HepG2 (cell line): Measurements from ENCODE around the gene OSBPL3. TPM values are rescaled to one million over a fixed set of nuclear protein-coding genes. Genes with fewer than 3 reads are reported as not detected.

Experiments
- ASH2L ChIP-seq: fragments of 300-600, 200-600 bp; sonication (generic); IDR thresholded peaks from 2 replicates; pipeline ENCODE4 v1.7.0; 2017; ENCODE audit warnings: low read depth, mild to moderate bottlenecking, moderate library complexity, mixed read lengths, low read length; ENCODE audit not compliant: insufficient read length
- BRCA1 ChIP-seq: sonication (generic); formaldehyde crosslinking; IDR thresholded peaks from 2 replicates; pipeline ENCODE4 v1.4.0; 2020; ENCODE audit warnings: missing genetic modification reagents
- HNRNPK ChIP-seq: fragments of 200-400 bp; formaldehyde crosslinking; IDR thresholded peaks from 2 replicates; pipeline ENCODE4 v1.6.1; 2018; ENCODE audit warnings: low read length, low read depth, moderate library complexity, mild to moderate bottlenecking; ENCODE audit not compliant: poor library complexity, severe bottlenecking
- IKZF4 ChIP-seq: sonication (generic); formaldehyde crosslinking; IDR thresholded peaks from 2 replicates; pipeline ENCODE4 v1.5.1; 2020; ENCODE audit warnings: borderline replicate concordance, mild to moderate bottlenecking, low read depth, missing genetic modification reagents; ENCODE audit errors: not compliant biosample characterization
- MIER2 ChIP-seq: IDR thresholded peaks from 2 replicates; pipeline ENCODE4 v1.6.1; 2016; ENCODE audit warnings: missing biosample characterization, missing genetic modification reagents
- NRL ChIP-seq: sonication (generic); formaldehyde crosslinking; IDR thresholded peaks from 2 replicates; pipeline ENCODE4 v1.5.0; 2020; ENCODE audit warnings: missing genetic modification reagents, mild to moderate bottlenecking, moderate library complexity, borderline replicate concordance
- PHF8 ChIP-seq: sonication (generic); formaldehyde crosslinking; IDR thresholded peaks from 2 replicates; pipeline ENCODE4 v1.5.0; 2020; ENCODE audit warnings: missing genetic modification reagents
- RAD51 ChIP-seq: fragments of 450-650 bp; IDR thresholded peaks from 2 replicates; pipeline ENCODE4 v1.6.1; 2016; ENCODE audit warnings: borderline replicate concordance
- ZMYM4 ChIP-seq: sonication (generic); formaldehyde crosslinking; IDR thresholded peaks from 2 replicates; pipeline ENCODE4 v1.8.1; 2023; ENCODE audit warnings: mild to moderate bottlenecking, missing genetic modification reagents
- ZNF160 ChIP-seq: sonication (generic); formaldehyde crosslinking; IDR thresholded peaks from 2 replicates; pipeline ENCODE4 v1.8.0; 2022; ENCODE audit warnings: mild to moderate bottlenecking, inconsistent platforms, missing genetic modification reagents
- ZNF30 ChIP-seq: sonication (generic); formaldehyde crosslinking; IDR thresholded peaks from 2 replicates; pipeline ENCODE4 v1.5.0; 2020; ENCODE audit warnings: mild to moderate bottlenecking, missing genetic modification reagents
- ZNF652 ChIP-seq: IDR thresholded peaks from 2 replicates; pipeline ENCODE4 v1.6.1; 2016; ENCODE audit warnings: low read depth, borderline replicate concordance
- ZNF670 ChIP-seq: sonication (generic); formaldehyde crosslinking; IDR thresholded peaks from 2 replicates; pipeline ENCODE4 v1.8.0; 2022; ENCODE audit warnings: mild to moderate bottlenecking, missing genetic modification reagents, borderline replicate concordance
- ZNF761 ChIP-seq: sonication (generic); formaldehyde crosslinking; conservative IDR thresholded peaks from 2 replicates; pipeline ENCODE4 v1.4.0; 2020; ENCODE audit warnings: mild to moderate bottlenecking, missing genetic modification reagents
- polyA plus RNA-seq, 8 experiments: library from polyadenylated mRNA; depleted of rRNA in 3 of 8; stranded (reverse) in 7 of 8; unstranded in 1 of 8; fragments of >200 nt; fragmentation: Illumina TruSeq in 4 of 8; extraction: Trizol in 4 of 8; gene quantifications; 2 replicates each; pipeline versions ENCODE4 v1.2.1 to v1.2.3, GENCODE V29; 2011 to 2016; ENCODE audit warnings: low read depth in 4 of 8, missing spikeins in 1 of 8, mixed read lengths in 1 of 8; ENCODE audit not compliant: insufficient read depth in 1 of 8
- total RNA-seq, 5 experiments: library from RNA; depleted of rRNA; stranded (reverse); fragments of >200 nt; fragmentation: Illumina TruSeq; extraction: Trizol; gene quantifications; 2 replicates each; pipeline ENCODE4 v1.2.3, GENCODE V29; 2016; ENCODE audit warnings: low read depth in 1 of 5
- TF ChIP-seq, protein P1 (sequence below): sonication (generic); formaldehyde crosslinking; IDR thresholded peaks from 2 replicates; pipeline ENCODE4 v1.4.0; 2020; ENCODE audit warnings: missing genetic modification reagents
- TF ChIP-seq, protein P2 (sequence below): sonication (generic); formaldehyde crosslinking; IDR thresholded peaks from 2 replicates; pipeline ENCODE4 v1.4.0; 2020; ENCODE audit warnings: missing genetic modification reagents
- TF ChIP-seq, protein P3 (sequence below): IDR thresholded peaks from 2 replicates; pipeline ENCODE4 v1.6.1; 2016; ENCODE audit warnings: control low read depth
- TF ChIP-seq, protein P4 (sequence below): sonication (generic); formaldehyde crosslinking; IDR thresholded peaks from 2 replicates; pipeline ENCODE4 v1.5.1; 2020; ENCODE audit warnings: missing genetic modification reagents, mild to moderate bottlenecking, borderline replicate concordance
- TF ChIP-seq, protein P5 (sequence below): sonication (generic); formaldehyde crosslinking; IDR thresholded peaks from 2 replicates; pipeline ENCODE4 v1.5.0; 2020; ENCODE audit warnings: mild to moderate bottlenecking, missing genetic modification reagents

Gene OSBPL3
- total and polyA plus RNA-seq, 2 of the 13 experiments (the other 11 are each of a cell fraction or from before 2014, with no cell fraction given): 8.8 to 28.9 TPM

DNA sequence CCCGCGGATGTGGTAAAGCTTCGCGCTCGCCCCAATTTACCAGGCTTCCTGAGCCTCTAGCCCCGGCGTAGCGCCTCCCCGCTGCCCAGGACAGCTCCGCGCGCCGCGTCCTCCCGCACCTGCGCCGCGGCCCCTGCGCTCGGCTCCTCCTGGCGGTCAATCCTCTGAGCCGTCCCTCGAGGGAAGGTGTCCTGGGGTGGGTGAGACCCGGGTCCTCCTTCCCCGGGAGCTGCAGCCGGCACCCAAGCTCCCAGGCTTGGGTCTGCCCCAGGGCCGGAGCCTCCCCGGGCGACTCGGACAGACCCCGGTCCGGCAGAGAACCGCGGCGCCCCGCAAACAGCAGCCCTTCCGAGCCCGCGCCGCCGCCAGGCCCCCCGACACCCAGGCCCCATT is 512 bp downstream of the OSBPL3 start (continued):
- TF ChIP-seq IKZF4 (no peak), ZNF761 (CRISPR knock-in tag) (0 out of 2 replicates have a peak, but pooled peaks have one; percentile 10), ZNF670 (CRISPR knock-in tag) (peak; percentile 65), NRL (CRISPR knock-in tag) (no peak), RAD51 (no peak), ZNF652 (no peak), HNRNPK (peak; percentile 65), PHF8 (peak; percentile 75), ASH2L (peak; percentile 63), BRCA1 (no peak), ZNF160 (no peak), MIER2 (no peak), ZNF30 (CRISPR knock-in tag) (no peak), ZMYM4 (CRISPR knock-in tag) (no peak)
- TF ChIP-seq, protein P1, sequence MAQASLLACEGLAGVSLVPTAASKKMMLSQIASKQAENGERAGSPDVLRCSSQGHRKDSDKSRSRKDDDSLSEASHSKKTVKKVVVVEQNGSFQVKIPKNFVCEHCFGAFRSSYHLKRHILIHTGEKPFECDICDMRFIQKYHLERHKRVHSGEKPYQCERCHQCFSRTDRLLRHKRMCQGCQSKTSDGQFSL (CRISPR knock-in tag): no peak
- TF ChIP-seq, protein P2, sequence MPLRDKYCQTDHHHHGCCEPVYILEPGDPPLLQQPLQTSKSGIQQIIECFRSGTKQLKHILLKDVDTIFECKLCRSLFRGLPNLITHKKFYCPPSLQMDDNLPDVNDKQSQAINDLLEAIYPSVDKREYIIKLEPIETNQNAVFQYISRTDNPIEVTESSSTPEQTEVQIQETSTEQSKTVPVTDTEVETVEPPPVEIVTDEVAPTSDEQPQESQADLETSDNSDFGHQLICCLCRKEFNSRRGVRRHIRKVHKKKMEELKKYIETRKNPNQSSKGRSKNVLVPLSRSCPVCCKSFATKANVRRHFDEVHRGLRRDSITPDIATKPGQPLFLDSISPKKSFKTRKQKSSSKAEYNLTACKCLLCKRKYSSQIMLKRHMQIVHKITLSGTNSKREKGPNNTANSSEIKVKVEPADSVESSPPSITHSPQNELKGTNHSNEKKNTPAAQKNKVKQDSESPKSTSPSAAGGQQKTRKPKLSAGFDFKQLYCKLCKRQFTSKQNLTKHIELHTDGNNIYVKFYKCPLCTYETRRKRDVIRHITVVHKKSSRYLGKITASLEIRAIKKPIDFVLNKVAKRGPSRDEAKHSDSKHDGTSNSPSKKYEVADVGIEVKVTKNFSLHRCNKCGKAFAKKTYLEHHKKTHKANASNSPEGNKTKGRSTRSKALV (CRISPR knock-in tag): no peak; the same call in 1 of the 2 replicates
- TF ChIP-seq, protein P3, sequence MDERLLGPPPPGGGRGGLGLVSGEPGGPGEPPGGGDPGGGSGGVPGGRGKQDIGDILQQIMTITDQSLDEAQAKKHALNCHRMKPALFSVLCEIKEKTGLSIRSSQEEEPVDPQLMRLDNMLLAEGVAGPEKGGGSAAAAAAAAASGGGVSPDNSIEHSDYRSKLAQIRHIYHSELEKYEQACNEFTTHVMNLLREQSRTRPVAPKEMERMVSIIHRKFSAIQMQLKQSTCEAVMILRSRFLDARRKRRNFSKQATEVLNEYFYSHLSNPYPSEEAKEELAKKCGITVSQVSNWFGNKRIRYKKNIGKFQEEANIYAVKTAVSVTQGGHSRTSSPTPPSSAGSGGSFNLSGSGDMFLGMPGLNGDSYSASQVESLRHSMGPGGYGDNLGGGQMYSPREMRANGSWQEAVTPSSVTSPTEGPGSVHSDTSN (CRISPR knock-in tag): no peak
- TF ChIP-seq, protein P4, sequence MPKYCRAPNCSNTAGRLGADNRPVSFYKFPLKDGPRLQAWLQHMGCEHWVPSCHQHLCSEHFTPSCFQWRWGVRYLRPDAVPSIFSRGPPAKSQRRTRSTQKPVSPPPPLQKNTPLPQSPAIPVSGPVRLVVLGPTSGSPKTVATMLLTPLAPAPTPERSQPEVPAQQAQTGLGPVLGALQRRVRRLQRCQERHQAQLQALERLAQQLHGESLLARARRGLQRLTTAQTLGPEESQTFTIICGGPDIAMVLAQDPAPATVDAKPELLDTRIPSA (CRISPR knock-in tag): no peak
- TF ChIP-seq, protein P5, sequence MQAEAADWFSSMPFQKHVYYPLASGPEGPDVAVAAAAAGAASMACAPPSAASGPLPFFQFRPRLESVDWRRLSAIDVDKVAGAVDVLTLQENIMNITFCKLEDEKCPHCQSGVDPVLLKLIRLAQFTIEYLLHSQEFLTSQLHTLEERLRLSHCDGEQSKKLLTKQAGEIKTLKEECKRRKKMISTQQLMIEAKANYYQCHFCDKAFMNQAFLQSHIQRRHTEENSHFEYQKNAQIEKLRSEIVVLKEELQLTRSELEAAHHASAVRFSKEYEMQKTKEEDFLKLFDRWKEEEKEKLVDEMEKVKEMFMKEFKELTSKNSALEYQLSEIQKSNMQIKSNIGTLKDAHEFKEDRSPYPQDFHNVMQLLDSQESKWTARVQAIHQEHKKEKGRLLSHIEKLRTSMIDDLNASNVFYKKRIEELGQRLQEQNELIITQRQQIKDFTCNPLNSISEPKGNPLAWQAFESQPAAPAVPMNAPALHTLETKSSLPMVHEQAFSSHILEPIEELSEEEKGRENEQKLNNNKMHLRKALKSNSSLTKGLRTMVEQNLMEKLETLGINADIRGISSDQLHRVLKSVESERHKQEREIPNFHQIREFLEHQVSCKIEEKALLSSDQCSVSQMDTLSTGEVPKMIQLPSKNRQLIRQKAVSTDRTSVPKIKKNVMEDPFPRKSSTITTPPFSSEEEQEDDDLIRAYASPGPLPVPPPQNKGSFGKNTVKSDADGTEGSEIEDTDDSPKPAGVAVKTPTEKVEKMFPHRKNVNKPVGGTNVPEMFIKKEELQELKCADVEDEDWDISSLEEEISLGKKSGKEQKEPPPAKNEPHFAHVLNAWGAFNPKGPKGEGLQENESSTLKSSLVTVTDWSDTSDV (CRISPR knock-in tag): no peak
